ENCODE measurements around the gene MON1B. TPM values are rescaled to one million over a fixed set of nuclear protein-coding genes. Genes with fewer than 3 reads are reported as not detected.

MON1B gene
- total RNA-seq, result 19.1 and 27.7 TPM in 2 replicates

GRCh38 chr16:77190478-77191258, at the start of gene MON1B:
Gene MON1B, plus strand, starts transcription at chr16:77191190. Its CDS starts 296 bp downstream, at chr16:77191486.

GRCh38 chr16:77199211-77199610, 8.2 kb downstream of the MON1B start, which contains the start of gene SYCE1L:
Gene SYCE1L, plus strand, starts transcription at chr16:77199408. Its CDS starts 44 bp downstream, at chr16:77199452.

Other genes with a start within 250 kb of the MON1B start
- not detected in 2 replicates for gene SYCE1L, start 8.2 kb downstream of the MON1B start, total RNA-seq
- not detected in 2 replicates for gene ADAMTS18, start 243.8 kb downstream of the MON1B start, total RNA-seq

All from myometrial cell (primary cell).